ENCODE data around the gene ZNF502. TPM values are rescaled to one million over a fixed set of nuclear protein-coding genes. Genes with fewer than 3 reads are reported as not detected.
A peak's percentile ranks its signal among the peaks of the same experiment; 100 is the strongest.

The ZNF502 gene
- total and polyA plus RNA-seq, 2 of the 8 experiments (the other 6 are each of a cell fraction or from before 2014, with no cell fraction given): 1.5 to 3.8 TPM

GRCh38 chr3:44729384-44729910 is 17.0 kb downstream of the ZNF502 start, which contains the start of gene ZNF501 (continued):
- TF ChIP-seq CTCF (IDR thresholded peaks at IDR 0.05; ENCODE audit: control extremely low read depth in 1 of 3, insufficient read depth in 1 of 3, low read depth in 1 of 3, low read length in 3 of 3): peak in 2 of 3 experiments; percentile 6 to 18; a peak in 3 of 4 replicates
- TF ChIP-seq BACH1 (IDR thresholded peaks at IDR 0.05; ENCODE audit: low read length): no peak
- TF ChIP-seq TAF1 (IDR thresholded peaks at IDR 0.05; ENCODE audit: low read depth, low read length): peak; percentile 90
- peak; percentile 97 for TF ChIP-seq KDM4A (IDR thresholded peaks at IDR 0.05; ENCODE audit: low read depth, low read length, severe bottlenecking)

All from H1 (cell line).